Keratinocyte (primary cell): Measurements from ENCODE around the gene PTCHD4.

ENCODE experiments used
- EZH2 ChIP-seq: IDR thresholded peaks from one replicate; pipeline ENCODE4 v1.6.1; 2012; ENCODE audit warnings: inconsistent platforms, mild to moderate bottlenecking, low read length, moderate library complexity
- TF ChIP-seq, protein P1 (sequence below), 3 experiments: IDR thresholded peaks in 1 of 3; conservative IDR thresholded peaks in 1 of 3; optimal IDR thresholded peaks in 1 of 3; 2 replicates in 2 of 3; 3 replicates in 1 of 3; pipeline versions ENCODE3 to v1.5.1; 2011; ENCODE audit warnings: low read length in 3 of 3, mild to moderate bottlenecking in 3 of 3, moderate library complexity in 2 of 3, control low read depth in 1 of 3, inconsistent platforms in 1 of 3; ENCODE audit not compliant: insufficient read depth in 2 of 3; ENCODE audit errors: extremely low read depth in 1 of 3

GRCh38 chr6:48139818-48140614, 29.0 kb upstream of the PTCHD4 start:
- TF ChIP-seq, protein P1, sequence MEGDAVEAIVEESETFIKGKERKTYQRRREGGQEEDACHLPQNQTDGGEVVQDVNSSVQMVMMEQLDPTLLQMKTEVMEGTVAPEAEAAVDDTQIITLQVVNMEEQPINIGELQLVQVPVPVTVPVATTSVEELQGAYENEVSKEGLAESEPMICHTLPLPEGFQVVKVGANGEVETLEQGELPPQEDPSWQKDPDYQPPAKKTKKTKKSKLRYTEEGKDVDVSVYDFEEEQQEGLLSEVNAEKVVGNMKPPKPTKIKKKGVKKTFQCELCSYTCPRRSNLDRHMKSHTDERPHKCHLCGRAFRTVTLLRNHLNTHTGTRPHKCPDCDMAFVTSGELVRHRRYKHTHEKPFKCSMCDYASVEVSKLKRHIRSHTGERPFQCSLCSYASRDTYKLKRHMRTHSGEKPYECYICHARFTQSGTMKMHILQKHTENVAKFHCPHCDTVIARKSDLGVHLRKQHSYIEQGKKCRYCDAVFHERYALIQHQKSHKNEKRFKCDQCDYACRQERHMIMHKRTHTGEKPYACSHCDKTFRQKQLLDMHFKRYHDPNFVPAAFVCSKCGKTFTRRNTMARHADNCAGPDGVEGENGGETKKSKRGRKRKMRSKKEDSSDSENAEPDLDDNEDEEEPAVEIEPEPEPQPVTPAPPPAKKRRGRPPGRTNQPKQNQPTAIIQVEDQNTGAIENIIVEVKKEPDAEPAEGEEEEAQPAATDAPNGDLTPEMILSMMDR (optimal IDR thresholded peaks at IDR 0.05 in 1 of 3, IDR thresholded peaks at IDR 0.05 in 1 of 3, conservative IDR thresholded peaks at IDR 0.05 in 1 of 3; ENCODE audit: extremely low read depth in 1 of 3, insufficient read depth in 2 of 3, low read length in 3 of 3) = no peak
- TF ChIP-seq EZH2 = no peak
